HG03558 (cell line): ENCODE results near the gene ZCCHC18.
"Not testable (repeated sequence)": the region's sequence is repeated elsewhere in the genome, so short reads cannot be mapped to it uniquely, and the experiment has no call there.

Source experiments
- ATAC-seq: cut with Tn5 transposase; IDR thresholded peaks from one replicate; pipeline ENCODE4 v1.9.1; 2021; ENCODE audit warnings: moderate number of reproducible peaks; ENCODE audit not compliant: unreplicated experiment; ENCODE audit errors: extremely low read depth

ZCCHC18 gene

GRCh38 chrX:104112326-104112951, at the start of gene ZCCHC18:
Gene ZCCHC18, plus strand, starts transcription at chrX:104112523. Its CDS starts 1,589 bp downstream, at chrX:104114112.
- ATAC-seq = peak; percentile 51

GRCh38 chrX:104062636-104063035, 49.7 kb upstream of the ZCCHC18 start:
- ATAC-seq = not testable (repeated sequence)

GRCh38 chrX:104075778-104076445, 36.4 kb upstream of the ZCCHC18 start, which contains the start of gene TMSB15C:
Gene TMSB15C, minus strand, starts transcription at chrX:104076236.
- ATAC-seq = peak; percentile 67

- not testable (repeated sequence) for ATAC-seq
These were observed 34.5 kb upstream of the ZCCHC18 start for GRCh38 chrX:104077854-104078253.

GRCh38 chrX:104084063-104084462, 28.3 kb upstream of the ZCCHC18 start:
- ATAC-seq = no peak

GRCh38 chrX:104084534-104085277, 27.6 kb upstream of the ZCCHC18 start:
- no peak for ATAC-seq

- no peak for ATAC-seq
These were observed 26.8 kb upstream of the ZCCHC18 start for GRCh38 chrX:104085477-104085876.

GRCh38 chrX:104085919-104086318, 26.4 kb upstream of the ZCCHC18 start:
- ATAC-seq = no peak

- peak; percentile 67 for ATAC-seq
These were observed 14.0 kb upstream of the ZCCHC18 start for GRCh38 chrX:104098151-104098808.

GRCh38 chrX:104098919-104099318, 13.4 kb upstream of the ZCCHC18 start:
- no peak for ATAC-seq

GRCh38 chrX:104104676-104105075, 7.6 kb upstream of the ZCCHC18 start:
- no peak for ATAC-seq

- no peak for ATAC-seq
These were observed 6.7 kb upstream of the ZCCHC18 start for GRCh38 chrX:104105330-104106262.

GRCh38 chrX:104108955-104109354, 3.4 kb upstream of the ZCCHC18 start:
- no peak for ATAC-seq

- ATAC-seq = not testable (repeated sequence)
These were observed 1.7 kb upstream of the ZCCHC18 start for GRCh38 chrX:104110491-104111240.

- ATAC-seq = no peak
These were observed 1.1 kb downstream of the ZCCHC18 start for GRCh38 chrX:104113222-104113965.

- no peak for ATAC-seq
These were observed 5.4 kb downstream of the ZCCHC18 start for GRCh38 chrX:104117759-104118158.

- no peak for ATAC-seq
These were observed 6.4 kb downstream of the ZCCHC18 start for GRCh38 chrX:104118765-104119164.

- no peak for ATAC-seq
These were observed 10.5 kb downstream of the ZCCHC18 start for GRCh38 chrX:104122829-104123228.
